ENCODE data around the gene SEM1. TPM values are rescaled to one million over a fixed set of nuclear protein-coding genes. Genes with fewer than 3 reads are reported as not detected.

SEM1 gene
- total RNA-seq, 1 experiment from 2014 or later, result 73.3 TPM

DNA sequence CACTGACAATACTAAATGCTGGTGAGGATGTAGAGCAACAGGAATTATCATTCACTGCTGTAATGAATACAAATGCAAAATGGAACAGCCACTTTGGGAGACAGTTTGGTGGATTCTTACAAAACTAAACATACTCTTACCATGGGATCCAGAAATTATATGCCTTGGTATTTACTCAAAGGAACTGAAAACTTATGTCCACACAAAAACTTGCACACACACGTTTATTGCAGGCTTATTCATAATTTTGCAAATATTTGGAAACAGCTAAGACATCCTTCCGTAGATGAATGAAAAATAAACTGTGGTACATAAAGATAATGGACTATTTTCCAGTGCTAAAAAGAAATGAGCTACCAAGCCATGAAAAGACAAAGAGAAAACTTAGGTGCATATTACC, 69.6 kb downstream of the SEM1 start:
- no peaks in the 10 kb centered on the region for H3K9me3 Mint-ChIP-seq
- DNase-seq (ENCODE audit: low spot score) (no peak), ATAC-seq (no peak)
- H3K27ac Mint-ChIP-seq, result no peak overlapping the region
- H3K4me1 Mint-ChIP-seq, result peaks cover 6% of the 10 kb centered on the region
- H3K4me3 Mint-ChIP-seq, result no peak overlapping the region
- ChIA-PET POLR2A (no interaction called here), CTCF (no interaction called here)
- TF ChIP-seq PRRX2 (CRISPR knock-in tag; IDR thresholded peaks at IDR 0.05) (no peak), MYBL2 (CRISPR knock-in tag; IDR thresholded peaks at IDR 0.05) (no peak)
- TF ChIP-seq, protein P1, sequence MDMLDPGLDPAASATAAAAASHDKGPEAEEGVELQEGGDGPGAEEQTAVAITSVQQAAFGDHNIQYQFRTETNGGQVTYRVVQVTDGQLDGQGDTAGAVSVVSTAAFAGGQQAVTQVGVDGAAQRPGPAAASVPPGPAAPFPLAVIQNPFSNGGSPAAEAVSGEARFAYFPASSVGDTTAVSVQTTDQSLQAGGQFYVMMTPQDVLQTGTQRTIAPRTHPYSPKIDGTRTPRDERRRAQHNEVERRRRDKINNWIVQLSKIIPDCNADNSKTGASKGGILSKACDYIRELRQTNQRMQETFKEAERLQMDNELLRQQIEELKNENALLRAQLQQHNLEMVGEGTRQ (CRISPR knock-in tag; IDR thresholded peaks at IDR 0.05), result no peak
- TF ChIP-seq, protein P2, sequence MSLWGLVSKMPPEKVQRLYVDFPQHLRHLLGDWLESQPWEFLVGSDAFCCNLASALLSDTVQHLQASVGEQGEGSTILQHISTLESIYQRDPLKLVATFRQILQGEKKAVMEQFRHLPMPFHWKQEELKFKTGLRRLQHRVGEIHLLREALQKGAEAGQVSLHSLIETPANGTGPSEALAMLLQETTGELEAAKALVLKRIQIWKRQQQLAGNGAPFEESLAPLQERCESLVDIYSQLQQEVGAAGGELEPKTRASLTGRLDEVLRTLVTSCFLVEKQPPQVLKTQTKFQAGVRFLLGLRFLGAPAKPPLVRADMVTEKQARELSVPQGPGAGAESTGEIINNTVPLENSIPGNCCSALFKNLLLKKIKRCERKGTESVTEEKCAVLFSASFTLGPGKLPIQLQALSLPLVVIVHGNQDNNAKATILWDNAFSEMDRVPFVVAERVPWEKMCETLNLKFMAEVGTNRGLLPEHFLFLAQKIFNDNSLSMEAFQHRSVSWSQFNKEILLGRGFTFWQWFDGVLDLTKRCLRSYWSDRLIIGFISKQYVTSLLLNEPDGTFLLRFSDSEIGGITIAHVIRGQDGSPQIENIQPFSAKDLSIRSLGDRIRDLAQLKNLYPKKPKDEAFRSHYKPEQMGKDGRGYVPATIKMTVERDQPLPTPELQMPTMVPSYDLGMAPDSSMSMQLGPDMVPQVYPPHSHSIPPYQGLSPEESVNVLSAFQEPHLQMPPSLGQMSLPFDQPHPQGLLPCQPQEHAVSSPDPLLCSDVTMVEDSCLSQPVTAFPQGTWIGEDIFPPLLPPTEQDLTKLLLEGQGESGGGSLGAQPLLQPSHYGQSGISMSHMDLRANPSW (CRISPR knock-in tag; conservative IDR thresholded peaks at IDR 0.05; ENCODE audit: low read depth), result no peak
- no peaks in the 10 kb centered on the region; the same call in 1 of the 2 replicates for H3K27me3 Mint-ChIP-seq (ENCODE audit: low read depth)
- H3K36me3 Mint-ChIP-seq, result 0 out of 2 replicates have a peak, but pooled peaks cover 2% of the 10 kb centered on the region

All from WTC11 (cell line).